Rectal smooth muscle tissue (tissue), 1 donor: ENCODE measurements around the gene IFITM1.
"Not testable (repeated sequence)": the region's sequence is repeated elsewhere in the genome, so short reads cannot be mapped to it uniquely, and the experiment has no call there.

Experiments
- H3K27ac ChIP-seq: one replicate; pipeline ENCODE4 v1.7.0; 2013; ENCODE audit warnings: low read depth, low read length, inconsistent platforms
- H3K27me3 ChIP-seq: one replicate; pipeline ENCODE4 v1.7.0; 2013; ENCODE audit warnings: low read length; ENCODE audit not compliant: control insufficient read depth, insufficient read depth
- H3K36me3 ChIP-seq: one replicate; pipeline ENCODE4 v1.7.0; 2013; ENCODE audit warnings: low read length; ENCODE audit not compliant: control insufficient read depth, insufficient read depth
- H3K4me1 ChIP-seq: one replicate; pipeline ENCODE4 v1.7.0; 2013; ENCODE audit warnings: low read length; ENCODE audit not compliant: control insufficient read depth, insufficient read depth
- H3K4me3 ChIP-seq: one replicate; pipeline ENCODE4 v1.7.0; 2013; ENCODE audit warnings: low read length
- H3K9ac ChIP-seq: one replicate; pipeline ENCODE4 v1.7.0; 2013; ENCODE audit warnings: low read length

Gene IFITM1

GRCh38 chr11:324156-324555 lies 10.3 kb downstream of the IFITM1 start:
- H3K9ac ChIP-seq, result no peak overlapping the region
- H3K36me3 ChIP-seq, result peaks cover 2% of the 10 kb centered on the region
- peak overlapping the region; percentile 90 for H3K27ac ChIP-seq
- no peaks in the 10 kb centered on the region for H3K27me3 ChIP-seq
- peaks cover 32% of the 10 kb centered on the region for H3K4me1 ChIP-seq
- H3K4me3 ChIP-seq, result no peak overlapping the region

GRCh38 chr11:324593-325517 lies 11.0 kb downstream of the IFITM1 start:
- not testable (repeated sequence) for H3K4me3 ChIP-seq, H3K9ac ChIP-seq, H3K27me3 ChIP-seq, H3K36me3 ChIP-seq
- Histone ChIP-seq H3K27ac (peak overlapping the region; percentile 92), H3K4me1 (peaks cover 32% of the 10 kb centered on the region)

- Histone ChIP-seq H3K4me1 (peaks cover 32% of the 10 kb centered on the region), H3K27ac (peak overlapping the region; percentile 92), H3K36me3 (no peaks in the 10 kb centered on the region), H3K9ac (no peak overlapping the region), H3K4me3 (no peak overlapping the region), H3K27me3 (no peaks in the 10 kb centered on the region)
Observed at GRCh38 chr11:325796-326591, 12.2 kb downstream of the IFITM1 start.

- H3K27ac ChIP-seq, result peak overlapping the region; percentile 92
- H3K9ac ChIP-seq, result peak overlapping the region; percentile 4
- H3K4me1 ChIP-seq, result peaks cover 32% of the 10 kb centered on the region
- peak overlapping the region; percentile 34 for H3K4me3 ChIP-seq
- no peaks in the 10 kb centered on the region for H3K27me3 ChIP-seq
- no peaks in the 10 kb centered on the region for H3K36me3 ChIP-seq
Observed at GRCh38 chr11:326592-326841, 12.7 kb downstream of the IFITM1 start.

GRCh38 chr11:326842-327580 lies 13.2 kb downstream of the IFITM1 start:
- peak overlapping the region; percentile 34 for H3K4me3 ChIP-seq
- peak overlapping the region; percentile 92 for H3K27ac ChIP-seq
- peak overlapping the region; percentile 4 for H3K9ac ChIP-seq
- no peaks in the 10 kb centered on the region for H3K27me3 ChIP-seq
- no peaks in the 10 kb centered on the region for H3K36me3 ChIP-seq
- peaks cover 32% of the 10 kb centered on the region for H3K4me1 ChIP-seq

GRCh38 chr11:327581-327923 lies 13.7 kb downstream of the IFITM1 start:
- Histone ChIP-seq H3K4me1 (peaks cover 32% of the 10 kb centered on the region), H3K27ac (peak overlapping the region; percentile 92), H3K27me3 (no peaks in the 10 kb centered on the region), H3K9ac (no peak overlapping the region), H3K36me3 (no peaks in the 10 kb centered on the region), H3K4me3 (peak overlapping the region; percentile 13)

- H3K4me3 ChIP-seq, result no peak overlapping the region
- H3K27ac ChIP-seq, result no peak overlapping the region
- no peaks in the 10 kb centered on the region for H3K27me3 ChIP-seq
- H3K9ac ChIP-seq, result no peak overlapping the region
- H3K36me3 ChIP-seq, result no peaks in the 10 kb centered on the region
- H3K4me1 ChIP-seq, result peaks cover 32% of the 10 kb centered on the region
Observed at GRCh38 chr11:328012-328411, 14.2 kb downstream of the IFITM1 start.

GRCh38 chr11:328516-329100 lies 14.8 kb downstream of the IFITM1 start:
- not testable (repeated sequence) for H3K4me3 ChIP-seq, H3K27me3 ChIP-seq, H3K9ac ChIP-seq, H3K27ac ChIP-seq, H3K36me3 ChIP-seq
- peaks cover 30% of the 10 kb centered on the region for H3K4me1 ChIP-seq

- Histone ChIP-seq H3K9ac (no peak overlapping the region), H3K27ac (no peak overlapping the region), H3K4me3 (no peak overlapping the region), H3K36me3 (no peaks in the 10 kb centered on the region), H3K27me3 (no peaks in the 10 kb centered on the region), H3K4me1 (peaks cover 21% of the 10 kb centered on the region)
Observed at GRCh38 chr11:329886-330253, 16.0 kb downstream of the IFITM1 start.

GRCh38 chr11:330307-330693 lies 16.5 kb downstream of the IFITM1 start:
- Histone ChIP-seq H3K27ac (no peak overlapping the region), H3K9ac (no peak overlapping the region), H3K4me1 (peaks cover 21% of the 10 kb centered on the region), H3K27me3 (no peaks in the 10 kb centered on the region), H3K36me3 (no peaks in the 10 kb centered on the region), H3K4me3 (no peak overlapping the region)

GRCh38 chr11:330694-331357 lies 17.0 kb downstream of the IFITM1 start:
- Histone ChIP-seq H3K4me1 (peaks cover 16% of the 10 kb centered on the region), H3K4me3 (no peak overlapping the region), H3K36me3 (no peaks in the 10 kb centered on the region), H3K27me3 (no peaks in the 10 kb centered on the region), H3K27ac (no peak overlapping the region), H3K9ac (no peak overlapping the region)
